NCI-H2029 (cell line): Measurements from ENCODE around the gene NEK9.

Experiments
- DNase-seq: peaks from one replicate; lab custom pipeline; 2025; lab: John Stamatoyannopoulos, UW

Gene NEK9

GRCh38 chr14:75066691-75067090, 60.2 kb downstream of the NEK9 start:
- DNase-seq = no peak

GRCh38 chr14:75064205-75064567, 62.7 kb downstream of the NEK9 start:
- no peak for DNase-seq

GRCh38 chr14:75063491-75064204, 63.2 kb downstream of the NEK9 start, which contains the start of gene ACYP1:
ACYP1 (minus strand) TSS chr14:75064024; CDS start chr14:75063553, 471 bp downstream.
- DNase-seq = peak; percentile 49

GRCh38 chr14:75063013-75063412, 63.8 kb downstream of the NEK9 start:
- no peak for DNase-seq

- DNase-seq = no peak
Observed at GRCh38 chr14:75060420-75060819, 66.4 kb downstream of the NEK9 start.

- no peak for DNase-seq
Observed at GRCh38 chr14:75059642-75060041, 67.2 kb downstream of the NEK9 start.

- DNase-seq = no peak
Observed at GRCh38 chr14:75054421-75054820, 72.4 kb downstream of the NEK9 start.

GRCh38 chr14:75053396-75054291, 73.2 kb downstream of the NEK9 start:
- DNase-seq = no peak

GRCh38 chr14:75051556-75051899, 75.3 kb downstream of the NEK9 start:
- DNase-seq = no peak

GRCh38 chr14:75050852-75051555, 75.8 kb downstream of the NEK9 start, which contains the start of gene MLH3:
MLH3 (minus strand) TSS chr14:75051467; CDS start chr14:75049655, 1,812 bp downstream.
- DNase-seq = peak; percentile 55

GRCh38 chr14:75049731-75050201, 77.1 kb downstream of the NEK9 start:
- DNase-seq = no peak

GRCh38 chr14:75049136-75049535, 77.7 kb downstream of the NEK9 start:
- DNase-seq = no peak

- no peak for DNase-seq
Observed at GRCh38 chr14:75048101-75048500, 78.7 kb downstream of the NEK9 start.

GRCh38 chr14:75047506-75047905, 79.3 kb downstream of the NEK9 start:
- no peak for DNase-seq

GRCh38 chr14:75046899-75047298, 79.9 kb downstream of the NEK9 start:
- DNase-seq = no peak

- no peak for DNase-seq
Observed at GRCh38 chr14:75046275-75046674, 80.6 kb downstream of the NEK9 start.

- DNase-seq = no peak
Observed at GRCh38 chr14:75044752-75045151, 82.1 kb downstream of the NEK9 start.

GRCh38 chr14:75044322-75044721, 82.5 kb downstream of the NEK9 start:
- DNase-seq = no peak

- DNase-seq = no peak
Observed at GRCh38 chr14:75042035-75042434, 84.8 kb downstream of the NEK9 start.

GRCh38 chr14:75041613-75042012, 85.2 kb downstream of the NEK9 start:
- DNase-seq = no peak

- no peak for DNase-seq
Observed at GRCh38 chr14:75040959-75041358, 85.9 kb downstream of the NEK9 start.

- no peak for DNase-seq
Observed at GRCh38 chr14:75040507-75040906, 86.3 kb downstream of the NEK9 start.
